ENCODE results near the gene PTPRZ1.

The PTPRZ1 gene

DNA sequence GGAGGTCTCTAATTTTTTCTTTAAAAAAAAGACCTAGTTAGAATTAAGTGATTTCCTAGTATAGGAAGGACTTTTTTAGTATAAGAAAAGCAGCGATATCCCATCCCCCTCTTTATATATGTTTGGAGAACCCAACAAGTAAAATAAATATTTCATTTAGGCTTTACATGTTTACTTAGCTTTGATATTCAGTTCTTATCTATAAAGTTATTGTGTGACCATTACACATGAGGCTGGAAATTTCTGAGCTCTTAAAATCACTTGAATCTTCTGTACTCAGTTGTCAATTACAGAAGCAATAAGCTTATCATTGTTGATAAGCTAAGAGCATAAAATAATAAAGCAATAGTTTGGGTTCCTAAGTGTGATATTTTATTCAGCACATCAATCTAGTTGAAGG lies 181.4 kb downstream of the PTPRZ1 start:
- Histone ChIP-seq H3K9ac (ENCODE audit: low read length) (no peak overlapping the region), H3K27ac (ENCODE audit: low read length) (no peak overlapping the region), H3K27me3 (ENCODE audit: low read depth, low read length) (no peaks in the 10 kb centered on the region), H2AFZ (ENCODE audit: low read depth, low read length) (no peak overlapping the region), H3K9me3 (ENCODE audit: insufficient read depth, low read length) (no peaks in the 10 kb centered on the region), H3K4me1 (ENCODE audit: low read length) (0 out of 2 replicates have a peak, but pooled peaks cover 4% of the 10 kb centered on the region), H3K4me2 (ENCODE audit: low read length) (no peak overlapping the region), H4K20me1 (ENCODE audit: insufficient read depth, low read length) (no peaks in the 10 kb centered on the region), H3K79me2 (ENCODE audit: low read length) (no peaks in the 10 kb centered on the region), H3K4me3 (ENCODE audit: low read length) (no peak overlapping the region), H3K36me3 (replicated peaks; ENCODE audit: low read depth, low read length) (no peaks in the 10 kb centered on the region)
- TF ChIP-seq EZH2phosphoT487 (IDR thresholded peaks at IDR 0.05; ENCODE audit: low read depth), result no peak
- no peak for TF ChIP-seq CTCF (IDR thresholded peaks at IDR 0.05; ENCODE audit: low read depth, low read length)

GRCh38 chr7:122055073-122055472 lies 182.1 kb downstream of the PTPRZ1 start:
- no peak overlapping the region for H2AFZ ChIP-seq (ENCODE audit: low read depth, low read length)
- no peaks in the 10 kb centered on the region for H3K79me2 ChIP-seq (ENCODE audit: low read length)
- no peak overlapping the region for H3K9ac ChIP-seq (ENCODE audit: low read length)
- no peaks in the 10 kb centered on the region for H3K9me3 ChIP-seq (ENCODE audit: insufficient read depth, low read length)
- no peaks in the 10 kb centered on the region for H3K27me3 ChIP-seq (ENCODE audit: low read depth, low read length)
- H3K4me2 ChIP-seq (ENCODE audit: low read length), result no peak overlapping the region
- TF ChIP-seq CTCF (IDR thresholded peaks at IDR 0.05; ENCODE audit: low read depth, low read length) (no peak), EZH2phosphoT487 (IDR thresholded peaks at IDR 0.05; ENCODE audit: low read depth) (no peak)
- no peak overlapping the region for H3K4me3 ChIP-seq (ENCODE audit: low read length)
- no peak overlapping the region for H3K27ac ChIP-seq (ENCODE audit: low read length)
- H3K4me1 ChIP-seq (ENCODE audit: low read length), result 0 out of 2 replicates have a peak, but pooled peaks cover 4% of the 10 kb centered on the region
- H3K36me3 ChIP-seq (replicated peaks; ENCODE audit: low read depth, low read length), result no peaks in the 10 kb centered on the region
- no peaks in the 10 kb centered on the region for H4K20me1 ChIP-seq (ENCODE audit: insufficient read depth, low read length)

- TF ChIP-seq EZH2phosphoT487 (IDR thresholded peaks at IDR 0.05; ENCODE audit: low read depth) (no peak), CTCF (IDR thresholded peaks at IDR 0.05; ENCODE audit: low read depth, low read length) (no peak)
- H4K20me1 ChIP-seq (ENCODE audit: insufficient read depth, low read length), result no peaks in the 10 kb centered on the region
- no peaks in the 10 kb centered on the region for H3K79me2 ChIP-seq (ENCODE audit: low read length)
- H3K27me3 ChIP-seq (ENCODE audit: low read depth, low read length), result no peaks in the 10 kb centered on the region
- no peaks in the 10 kb centered on the region for H3K9me3 ChIP-seq (ENCODE audit: insufficient read depth, low read length)
- no peak overlapping the region for H3K4me2 ChIP-seq (ENCODE audit: low read length)
- H2AFZ ChIP-seq (ENCODE audit: low read depth, low read length), result no peak overlapping the region
- 0 out of 2 replicates have a peak, but pooled peaks cover 4% of the 10 kb centered on the region for H3K4me1 ChIP-seq (ENCODE audit: low read length)
- H3K27ac ChIP-seq (ENCODE audit: low read length), result no peak overlapping the region
- no peak overlapping the region for H3K4me3 ChIP-seq (ENCODE audit: low read length)
- H3K36me3 ChIP-seq (replicated peaks; ENCODE audit: low read depth, low read length), result no peaks in the 10 kb centered on the region
- H3K9ac ChIP-seq (ENCODE audit: low read length), result no peak overlapping the region
These were observed 184.0 kb downstream of the PTPRZ1 start for GRCh38 chr7:122056977-122057376.

- Histone ChIP-seq H3K4me1 (ENCODE audit: low read length) (0 out of 2 replicates have a peak, but pooled peaks cover 4% of the 10 kb centered on the region), H3K27me3 (ENCODE audit: low read depth, low read length) (no peaks in the 10 kb centered on the region), H3K79me2 (ENCODE audit: low read length) (no peaks in the 10 kb centered on the region), H2AFZ (ENCODE audit: low read depth, low read length) (no peak overlapping the region), H3K27ac (ENCODE audit: low read length) (no peak overlapping the region), H3K4me2 (ENCODE audit: low read length) (no peak overlapping the region), H3K36me3 (replicated peaks; ENCODE audit: low read depth, low read length) (no peaks in the 10 kb centered on the region), H4K20me1 (ENCODE audit: insufficient read depth, low read length) (no peaks in the 10 kb centered on the region), H3K9me3 (ENCODE audit: insufficient read depth, low read length) (no peaks in the 10 kb centered on the region), H3K9ac (ENCODE audit: low read length) (no peak overlapping the region), H3K4me3 (ENCODE audit: low read length) (no peak overlapping the region)
- TF ChIP-seq CTCF (IDR thresholded peaks at IDR 0.05; ENCODE audit: low read depth, low read length) (no peak), EZH2phosphoT487 (IDR thresholded peaks at IDR 0.05; ENCODE audit: low read depth) (no peak)
These were observed 186.6 kb downstream of the PTPRZ1 start for GRCh38 chr7:122059542-122059941.

All from OCI-LY3 (cell line).